ENCODE measurements around the gene STIP1.
"Not testable (repeated sequence)": the region's sequence is repeated elsewhere in the genome, so short reads cannot be mapped to it uniquely, and the experiment has no call there.

The STIP1 gene

GRCh38 chr11:64246621-64246870 is 60.6 kb downstream of the STIP1 start:
- H3K36me3 ChIP-seq (ENCODE audit: control insufficient read depth in 1 of 2, insufficient read depth in 2 of 2, low read length in 2 of 2) = peaks cover 19 to 26% of the 10 kb centered on the region in 2 experiments
- not testable (repeated sequence) for H3K9me3 ChIP-seq (ENCODE audit: insufficient read depth, low read depth, low read length); H3K4ac ChIP-seq (ENCODE audit: low read depth, low read length); H2AFZ ChIP-seq (ENCODE audit: insufficient read depth, low read length, poor library complexity); H3K18ac ChIP-seq (ENCODE audit: low read length); H3K23ac ChIP-seq (ENCODE audit: low read length); DNase-seq; H2BK120ac ChIP-seq (ENCODE audit: insufficient read depth, low read length, poor library complexity); H2AK5ac ChIP-seq (ENCODE audit: low read length); H3K27me3 ChIP-seq (ENCODE audit: insufficient read depth, low read length); H2BK12ac ChIP-seq (ENCODE audit: low read length); H4K12ac ChIP-seq (ENCODE audit: low read depth, low read length)
- H3K14ac ChIP-seq (ENCODE audit: low read length) = peak overlapping the region; percentile 78
- H2BK5ac ChIP-seq (ENCODE audit: low read depth, low read length, poor library complexity) = peak overlapping the region; percentile 23
- no CpG with 5 or more reads among the region's 43 CpGs for WGBS (ENCODE audit: extremely low coverage, insufficient coverage, insufficient read length)
- H3K79me1 ChIP-seq (ENCODE audit: low read length) = peaks cover 40% of the 10 kb centered on the region
- peak overlapping the region; percentile 58 for H4K8ac ChIP-seq (ENCODE audit: low read depth, low read length)
- peaks cover 24 to 36% of the 10 kb centered on the region in 2 experiments for H3K4me1 ChIP-seq (ENCODE audit: control insufficient read depth in 1 of 2, insufficient read depth in 2 of 2, low read length in 2 of 2)
- peak overlapping the region; percentile 87 for H3K27ac ChIP-seq (ENCODE audit: low read depth, low read length)
- peaks cover 28% of the 10 kb centered on the region for H3K79me2 ChIP-seq (ENCODE audit: control insufficient read depth, insufficient read depth, low read length, poor library complexity)
- H3K4me2 ChIP-seq (ENCODE audit: low read length) = peak overlapping the region; percentile 73
- peak overlapping the region; percentile 75 for H4K91ac ChIP-seq (ENCODE audit: low read depth, low read length)
- H3K9ac ChIP-seq (ENCODE audit: low read length) = peak overlapping the region; percentile 92
- peak overlapping the region; percentile 97 for H3K4me3 ChIP-seq (ENCODE audit: low read depth, low read length)

GRCh38 chr11:64246871-64247728 is 61.1 kb downstream of the STIP1 start, which contains the start of gene PPP1R14B:
Gene PPP1R14B (minus strand): TSS chr11:64246943. CDS start chr11:64246673, 270 bp downstream.
- Histone ChIP-seq H4K91ac (ENCODE audit: low read depth, low read length) (peak within 1 kb of the TSS; percentile 98), H2BK5ac (ENCODE audit: low read depth, low read length, poor library complexity) (peak within 1 kb of the TSS; percentile 41), H3K27me3 (ENCODE audit: insufficient read depth, low read length) (no peaks in the 10 kb centered on the region), H3K4me1 (ENCODE audit: control insufficient read depth in 1 of 2, insufficient read depth in 2 of 2, low read length in 2 of 2) (peaks cover 25 to 38% of the 10 kb centered on the region in 2 experiments), H3K23ac (ENCODE audit: low read length) (peak within 1 kb of the TSS; percentile 50), H2BK12ac (ENCODE audit: low read length) (peak within 1 kb of the TSS; percentile 93), H3K9me3 (ENCODE audit: insufficient read depth, low read depth, low read length) (peaks cover 4% of the 10 kb centered on the region), H4K12ac (ENCODE audit: low read depth, low read length) (peak within 1 kb of the TSS; percentile 78), H3K36me3 (ENCODE audit: control insufficient read depth in 1 of 2, insufficient read depth in 2 of 2, low read length in 2 of 2) (peaks cover 19 to 26% of the 10 kb centered on the region in 2 experiments), H3K4me2 (ENCODE audit: low read length) (peak within 1 kb of the TSS; percentile 73), H2AK5ac (ENCODE audit: low read length) (peak within 1 kb of the TSS; percentile 97), H3K27ac (ENCODE audit: low read depth, low read length) (peak within 1 kb of the TSS; percentile 94), H4K8ac (ENCODE audit: low read depth, low read length) (peak within 1 kb of the TSS; percentile 97), H2AFZ (ENCODE audit: insufficient read depth, low read length, poor library complexity) (peak within 1 kb of the TSS; percentile 90), H3K18ac (ENCODE audit: low read length) (peak within 1 kb of the TSS; percentile 91), H3K79me2 (ENCODE audit: control insufficient read depth, insufficient read depth, low read length, poor library complexity) (peaks cover 28% of the 10 kb centered on the region), H3K4me3 (ENCODE audit: low read depth, low read length) (peak within 1 kb of the TSS; percentile 97), H2BK120ac (ENCODE audit: insufficient read depth, low read length, poor library complexity) (peak within 1 kb of the TSS; percentile 97), H3K14ac (ENCODE audit: low read length) (peak within 1 kb of the TSS; percentile 97), H3K4ac (ENCODE audit: low read depth, low read length) (peak within 1 kb of the TSS; percentile 89), H3K79me1 (ENCODE audit: low read length) (peaks cover 40% of the 10 kb centered on the region), H3K9ac (ENCODE audit: low read length) (peak within 1 kb of the TSS; percentile 93)
- peak; percentile 77 to 79 for DNase-seq
- WGBS (ENCODE audit: extremely low coverage, insufficient coverage, insufficient read length) = no CpG with 5 or more reads among the region's 74 CpGs

- Histone ChIP-seq H3K27me3 (ENCODE audit: insufficient read depth, low read length) (no peaks in the 10 kb centered on the region), H4K8ac (ENCODE audit: low read depth, low read length) (peak overlapping the region; percentile 91), H3K79me2 (ENCODE audit: control insufficient read depth, insufficient read depth, low read length, poor library complexity) (peaks cover 26% of the 10 kb centered on the region), H2BK12ac (ENCODE audit: low read length) (peak overlapping the region; percentile 11), H3K9ac (ENCODE audit: low read length) (peak overlapping the region; percentile 65), H3K14ac (ENCODE audit: low read length) (peak overlapping the region; percentile 48), H3K9me3 (ENCODE audit: insufficient read depth, low read depth, low read length) (peaks cover 4% of the 10 kb centered on the region), H2BK5ac (ENCODE audit: low read depth, low read length, poor library complexity) (peak overlapping the region; percentile 23), H3K27ac (ENCODE audit: low read depth, low read length) (peak overlapping the region; percentile 50), H3K4me1 (ENCODE audit: control insufficient read depth in 1 of 2, insufficient read depth in 2 of 2, low read length in 2 of 2) (peaks cover 21 to 33% of the 10 kb centered on the region in 2 experiments), H4K91ac (ENCODE audit: low read depth, low read length) (peak overlapping the region; percentile 90), H3K79me1 (ENCODE audit: low read length) (peaks cover 38% of the 10 kb centered on the region), H3K18ac (ENCODE audit: low read length) (peak overlapping the region; percentile 16), H3K23ac (ENCODE audit: low read length) (no peak overlapping the region), H3K4me3 (ENCODE audit: low read depth, low read length) (peak overlapping the region; percentile 55), H3K4ac (ENCODE audit: low read depth, low read length) (peak overlapping the region; percentile 40), H3K4me2 (ENCODE audit: low read length) (peak overlapping the region; percentile 72), H2BK120ac (ENCODE audit: insufficient read depth, low read length, poor library complexity) (peak overlapping the region; percentile 64), H4K12ac (ENCODE audit: low read depth, low read length) (peak overlapping the region; percentile 78), H3K36me3 (ENCODE audit: control insufficient read depth in 1 of 2, insufficient read depth in 2 of 2, low read length in 2 of 2) (peaks cover 19 to 23% of the 10 kb centered on the region in 2 experiments), H2AK5ac (ENCODE audit: low read length) (peak overlapping the region; percentile 32), H2AFZ (ENCODE audit: insufficient read depth, low read length, poor library complexity) (peak overlapping the region; percentile 63)
- no peak for DNase-seq
- no CpG with 5 or more reads among the region's 31 CpGs for WGBS (ENCODE audit: extremely low coverage, insufficient coverage, insufficient read length)
Observed at GRCh38 chr11:64247729-64248531, 62.0 kb downstream of the STIP1 start.

- Histone ChIP-seq H3K23ac (ENCODE audit: low read length) (no peak overlapping the region), H3K9ac (ENCODE audit: low read length) (no peak overlapping the region), H3K79me1 (ENCODE audit: low read length) (peaks cover 38% of the 10 kb centered on the region), H2BK120ac (ENCODE audit: insufficient read depth, low read length, poor library complexity) (no peak overlapping the region), H3K4ac (ENCODE audit: low read depth, low read length) (no peak overlapping the region), H3K27me3 (ENCODE audit: insufficient read depth, low read length) (no peaks in the 10 kb centered on the region), H3K4me3 (ENCODE audit: low read depth, low read length) (no peak overlapping the region), H3K4me2 (ENCODE audit: low read length) (no peak overlapping the region), H4K91ac (ENCODE audit: low read depth, low read length) (no peak overlapping the region), H2AK5ac (ENCODE audit: low read length) (no peak overlapping the region), H2BK12ac (ENCODE audit: low read length) (peak overlapping the region; percentile 6), H3K79me2 (ENCODE audit: control insufficient read depth, insufficient read depth, low read length, poor library complexity) (peaks cover 24% of the 10 kb centered on the region), H4K12ac (ENCODE audit: low read depth, low read length) (no peak overlapping the region), H3K36me3 (ENCODE audit: control insufficient read depth in 1 of 2, insufficient read depth in 2 of 2, low read length in 2 of 2) (peaks cover 12 to 20% of the 10 kb centered on the region in 2 experiments), H2BK5ac (ENCODE audit: low read depth, low read length, poor library complexity) (no peak overlapping the region), H3K9me3 (ENCODE audit: insufficient read depth, low read depth, low read length) (peaks cover 4% of the 10 kb centered on the region), H4K8ac (ENCODE audit: low read depth, low read length) (no peak overlapping the region), H3K27ac (ENCODE audit: low read depth, low read length) (no peak overlapping the region), H2AFZ (ENCODE audit: insufficient read depth, low read length, poor library complexity) (no peak overlapping the region), H3K18ac (ENCODE audit: low read length) (no peak overlapping the region), H3K14ac (ENCODE audit: low read length) (no peak overlapping the region), H3K4me1 (ENCODE audit: control insufficient read depth in 1 of 2, insufficient read depth in 2 of 2, low read length in 2 of 2) (peaks cover 16 to 26% of the 10 kb centered on the region in 2 experiments)
- WGBS (ENCODE audit: extremely low coverage, insufficient coverage, insufficient read length) = no CpG with 5 or more reads among the region's 7 CpGs
- DNase-seq = no peak
Observed at GRCh38 chr11:64248578-64248977, 62.6 kb downstream of the STIP1 start.
